ENCODE measurements around the gene HOXA13.

DNA sequence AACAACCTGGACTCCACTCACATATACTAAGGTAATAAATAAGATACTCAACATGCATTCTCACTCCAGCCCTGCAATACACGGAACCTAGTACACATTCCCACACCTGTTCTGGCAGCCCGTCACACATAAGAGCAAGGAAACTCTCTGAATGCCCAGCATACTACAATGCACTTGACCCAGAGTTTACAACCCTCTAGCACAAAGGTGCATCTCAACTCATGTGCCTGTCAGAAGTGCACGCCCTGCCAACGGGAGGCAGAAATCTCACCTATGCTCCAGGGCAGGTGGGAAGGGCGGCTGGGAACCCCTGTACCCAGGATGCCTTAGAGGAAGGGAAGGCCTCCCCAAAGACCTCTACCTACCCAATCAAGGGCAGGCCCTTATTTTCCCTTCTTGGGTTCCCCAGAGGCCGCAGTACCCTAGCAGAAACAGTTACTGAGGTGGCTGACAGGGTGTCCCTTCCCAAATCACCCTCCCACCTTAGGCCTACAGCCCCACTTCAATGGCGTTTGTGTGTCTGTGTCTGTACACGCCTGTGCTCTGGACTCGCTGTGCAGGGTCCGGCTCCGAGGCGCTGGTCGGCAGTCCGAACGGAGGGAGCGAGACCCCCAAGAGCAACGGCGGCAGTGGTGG lies 44.7 kb upstream of the HOXA13 start:
- TF ChIP-seq, protein P1, sequence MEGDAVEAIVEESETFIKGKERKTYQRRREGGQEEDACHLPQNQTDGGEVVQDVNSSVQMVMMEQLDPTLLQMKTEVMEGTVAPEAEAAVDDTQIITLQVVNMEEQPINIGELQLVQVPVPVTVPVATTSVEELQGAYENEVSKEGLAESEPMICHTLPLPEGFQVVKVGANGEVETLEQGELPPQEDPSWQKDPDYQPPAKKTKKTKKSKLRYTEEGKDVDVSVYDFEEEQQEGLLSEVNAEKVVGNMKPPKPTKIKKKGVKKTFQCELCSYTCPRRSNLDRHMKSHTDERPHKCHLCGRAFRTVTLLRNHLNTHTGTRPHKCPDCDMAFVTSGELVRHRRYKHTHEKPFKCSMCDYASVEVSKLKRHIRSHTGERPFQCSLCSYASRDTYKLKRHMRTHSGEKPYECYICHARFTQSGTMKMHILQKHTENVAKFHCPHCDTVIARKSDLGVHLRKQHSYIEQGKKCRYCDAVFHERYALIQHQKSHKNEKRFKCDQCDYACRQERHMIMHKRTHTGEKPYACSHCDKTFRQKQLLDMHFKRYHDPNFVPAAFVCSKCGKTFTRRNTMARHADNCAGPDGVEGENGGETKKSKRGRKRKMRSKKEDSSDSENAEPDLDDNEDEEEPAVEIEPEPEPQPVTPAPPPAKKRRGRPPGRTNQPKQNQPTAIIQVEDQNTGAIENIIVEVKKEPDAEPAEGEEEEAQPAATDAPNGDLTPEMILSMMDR (conservative IDR thresholded peaks at IDR 0.05 in 1 of 2, IDR thresholded peaks at IDR 0.05 in 1 of 2; ENCODE audit: extremely low read depth in 1 of 2, insufficient read depth in 1 of 2, low read depth in 1 of 2, low read length in 2 of 2), result no peak
- TF ChIP-seq EZH2 (IDR thresholded peaks at IDR 0.05; ENCODE audit: borderline replicate concordance, low read length), result peak; percentile 87
